Posterior cingulate gyrus (tissue), 11 donors: ENCODE results near the gene DOP1A.

Experiments used
- DNase-seq, 10 donors: peaks; one replicate each; pipeline versions ENCODE4 v3.0.0 to v3.0.0-alpha.2; 2020 to 2021; ENCODE audit warnings: mixed read lengths in 3 of 10
- intact Hi-C: fragments of 100-400 bp; cut with DNase I; formaldehyde crosslinking; loops from one replicate; pipeline ENCODE4 v1.15.1; 2023

The DOP1A gene

GRCh38 chr6:83069633-83070032 lies 2.2 kb downstream of the DOP1A start:
- intact Hi-C loops, result loop anchor here (5.0 kb wide), 2 partner anchors 123 to 443 kb away; partner anchors contain the start of genes PGM3, PRSS35 and RWDD2A
- DNase-seq, result no peak

DNA sequence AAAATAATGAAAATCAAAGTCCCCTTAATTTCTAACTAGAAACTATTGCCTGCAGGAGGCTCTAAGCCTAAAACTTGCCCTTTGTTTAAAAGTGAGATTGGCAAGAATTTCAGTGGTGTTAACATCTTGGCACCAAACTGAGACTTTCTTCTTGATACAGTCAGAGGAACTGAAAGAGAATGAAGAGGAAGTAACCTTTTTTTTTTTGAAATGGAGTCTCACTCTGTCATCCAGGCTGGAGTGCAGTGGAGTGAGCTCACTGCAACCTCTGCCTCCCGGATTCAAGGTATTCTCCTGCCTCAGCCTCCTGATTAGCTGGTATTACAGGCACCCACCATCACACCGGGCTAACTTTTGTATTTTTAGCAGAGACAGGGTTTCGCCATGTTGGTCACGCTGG lies 3.6 kb downstream of the DOP1A start:
- DNase-seq, result no peak
- intact Hi-C loops, result no loop called here

GRCh38 chr6:83071707-83072106 lies 4.2 kb downstream of the DOP1A start:
- no peak for DNase-seq
- intact Hi-C loops, result no loop called here

DNA sequence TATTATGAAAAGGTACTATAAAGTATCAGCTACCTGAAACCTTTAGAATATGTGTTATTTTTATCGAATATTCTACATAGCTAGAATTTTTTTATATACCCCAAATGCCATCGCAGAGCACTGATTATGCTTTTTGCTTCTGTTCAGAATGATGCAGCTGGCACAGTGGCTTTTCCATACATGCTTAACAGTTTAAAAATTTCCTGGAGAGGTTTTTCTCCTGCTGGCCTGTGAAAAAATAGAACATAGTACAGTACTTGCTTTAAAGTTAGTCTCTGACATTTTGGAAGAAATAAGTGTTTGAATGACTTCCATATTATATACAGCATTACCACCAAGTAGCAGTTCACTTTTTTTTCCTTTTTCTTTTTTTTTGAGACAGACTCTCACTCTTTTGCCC lies 5.3 kb downstream of the DOP1A start:
- DNase-seq, result no peak
- intact Hi-C loops, result no loop called here

DNA sequence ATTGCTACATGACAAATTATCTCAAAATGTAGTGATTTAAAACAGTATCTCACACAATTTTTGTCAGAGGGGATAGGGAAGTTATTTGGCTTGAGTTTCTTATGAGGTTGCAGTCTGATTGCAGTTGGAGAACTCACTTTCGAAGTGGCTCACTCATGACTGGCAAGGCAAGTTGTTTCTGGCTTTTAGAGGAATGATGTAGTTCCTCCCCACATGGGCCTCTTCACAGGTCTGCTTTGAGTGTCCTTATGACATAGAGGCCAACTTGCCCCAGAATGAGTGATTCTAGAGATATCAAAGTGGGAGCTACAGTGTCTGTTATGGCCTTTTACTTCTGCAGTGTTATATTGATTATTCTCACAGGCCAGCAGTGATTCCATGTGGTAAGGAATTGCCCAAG lies 6.1 kb downstream of the DOP1A start:
- intact Hi-C loops, result no loop called here
- DNase-seq, result no peak

- DNase-seq, result no peak
- intact Hi-C loops, result no loop called here
Measured at GRCh38 chr6:83083476-83083875, 16.0 kb downstream of the DOP1A start.

DNA sequence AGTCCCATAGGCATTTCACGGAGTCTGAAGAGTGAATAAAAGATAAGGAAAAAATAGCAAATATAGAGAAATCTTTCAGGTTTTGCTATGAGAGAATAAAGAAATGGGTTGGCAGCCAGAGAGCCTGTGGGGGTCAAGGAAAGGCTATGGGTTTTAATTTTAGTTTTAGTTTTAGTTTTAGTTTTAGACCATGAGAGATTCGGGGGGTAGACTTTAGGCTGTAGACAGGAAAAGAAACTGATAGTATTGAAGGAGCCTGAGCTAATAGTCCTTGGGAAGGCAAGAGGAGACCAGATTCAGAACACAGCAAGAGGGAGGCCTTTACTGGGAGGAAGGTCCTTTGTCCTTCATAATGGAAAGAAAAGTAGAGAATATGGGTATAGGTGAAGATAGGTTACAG lies 19.3 kb downstream of the DOP1A start:
- no peak for DNase-seq
- intact Hi-C loops, result no loop called here

GRCh38 chr6:83092756-83093399 lies 25.4 kb downstream of the DOP1A start:
- intact Hi-C loops, result no loop called here

DNA sequence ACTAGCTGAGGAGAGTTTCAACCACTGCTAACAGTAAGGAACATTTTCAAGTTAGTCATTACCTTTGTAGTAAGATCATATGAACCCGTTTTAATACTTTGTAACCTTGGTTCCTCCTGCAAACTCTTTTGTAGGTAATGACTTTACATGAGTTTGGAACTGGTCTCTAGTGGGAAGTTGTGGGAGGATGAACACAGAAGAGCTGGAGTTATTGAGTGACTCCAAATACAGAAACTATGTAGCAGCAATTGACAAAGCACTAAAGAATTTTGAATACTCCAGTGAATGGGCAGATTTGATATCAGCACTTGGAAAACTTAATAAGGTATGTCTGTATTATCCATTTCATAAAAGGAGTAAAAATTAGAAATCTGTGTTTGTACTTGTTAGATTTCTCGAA lies 29.3 kb downstream of the DOP1A start:
- intact Hi-C loops, result no loop called here
- DNase-seq, result no peak

More at GRCh38 chr6:83092756-83093399, 25.4 kb downstream of the DOP1A start:
- DNase-seq, result no peak

GRCh38 chr6:83097204-83097603 lies 29.7 kb downstream of the DOP1A start:
- no peak for DNase-seq
- intact Hi-C loops, result no loop called here

- intact Hi-C loops, result no loop called here
- no peak for DNase-seq
Measured at GRCh38 chr6:83097675-83098074, 30.2 kb downstream of the DOP1A start.

DNA sequence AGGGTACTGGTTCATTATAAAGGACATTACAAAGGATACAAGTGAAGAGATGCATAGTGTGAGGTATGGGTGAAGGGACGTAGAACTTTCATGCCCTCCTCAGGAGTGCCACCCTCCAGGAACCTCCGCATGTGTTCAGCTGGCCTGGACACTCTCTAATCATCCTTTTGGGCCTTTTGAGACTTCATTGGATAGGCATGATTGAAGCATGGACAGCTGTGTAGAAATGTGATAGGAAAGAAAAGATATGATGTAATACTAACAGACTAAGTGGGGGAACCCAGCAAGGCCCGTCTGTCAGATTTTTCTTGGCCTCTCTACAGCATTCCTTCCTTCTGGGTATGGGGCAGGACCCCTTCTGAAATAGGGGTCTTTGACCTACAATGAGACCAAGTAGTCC lies 31.1 kb downstream of the DOP1A start:
- no peak for DNase-seq
- intact Hi-C loops, result no loop called here

GRCh38 chr6:83108378-83108777 lies 40.9 kb downstream of the DOP1A start:
- no peak for DNase-seq
- intact Hi-C loops, result no loop called here

GRCh38 chr6:83113258-83113657 lies 45.8 kb downstream of the DOP1A start:
- intact Hi-C loops, result no loop called here
- DNase-seq, result no peak

DNA sequence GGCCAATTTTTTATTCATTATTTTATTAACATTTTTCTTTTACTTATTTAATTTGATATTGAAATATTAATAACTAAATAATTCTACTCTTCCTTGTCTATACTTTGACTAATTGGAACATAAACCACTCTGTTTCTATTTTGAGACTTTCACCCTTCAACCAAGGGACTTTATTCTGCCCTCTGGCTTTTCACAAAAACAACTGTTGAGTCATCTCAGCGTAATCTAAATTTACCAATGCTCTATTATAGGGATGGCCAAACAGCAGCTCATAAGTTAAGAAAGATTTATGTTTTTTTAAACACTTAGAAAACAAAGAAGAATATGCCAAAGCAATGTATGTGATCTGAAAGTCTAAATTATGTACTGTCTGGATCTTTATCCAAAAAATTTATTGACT lies 46.7 kb downstream of the DOP1A start:
- DNase-seq, result no peak
- intact Hi-C loops, result no loop called here

DNA sequence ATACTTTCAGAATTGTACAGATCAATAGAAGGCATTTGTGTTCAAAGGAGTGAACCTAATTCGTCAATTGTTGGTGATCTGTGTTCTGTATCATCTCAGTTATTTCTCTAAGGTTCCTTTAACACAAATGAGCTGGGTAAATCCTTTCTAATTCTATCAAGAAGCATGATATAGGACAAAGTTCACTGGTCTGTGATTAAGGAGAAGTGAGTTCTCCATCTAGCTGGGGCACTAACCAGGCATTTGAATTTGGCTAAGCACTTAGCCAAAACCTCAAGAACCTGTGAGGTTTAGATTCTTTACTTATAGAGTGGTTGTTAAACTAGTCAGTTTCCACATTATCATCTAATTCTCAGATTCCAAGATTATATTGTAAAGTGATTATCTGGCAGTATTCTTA lies 50.3 kb downstream of the DOP1A start:
- intact Hi-C loops, result no loop called here
- no peak for DNase-seq

DNA sequence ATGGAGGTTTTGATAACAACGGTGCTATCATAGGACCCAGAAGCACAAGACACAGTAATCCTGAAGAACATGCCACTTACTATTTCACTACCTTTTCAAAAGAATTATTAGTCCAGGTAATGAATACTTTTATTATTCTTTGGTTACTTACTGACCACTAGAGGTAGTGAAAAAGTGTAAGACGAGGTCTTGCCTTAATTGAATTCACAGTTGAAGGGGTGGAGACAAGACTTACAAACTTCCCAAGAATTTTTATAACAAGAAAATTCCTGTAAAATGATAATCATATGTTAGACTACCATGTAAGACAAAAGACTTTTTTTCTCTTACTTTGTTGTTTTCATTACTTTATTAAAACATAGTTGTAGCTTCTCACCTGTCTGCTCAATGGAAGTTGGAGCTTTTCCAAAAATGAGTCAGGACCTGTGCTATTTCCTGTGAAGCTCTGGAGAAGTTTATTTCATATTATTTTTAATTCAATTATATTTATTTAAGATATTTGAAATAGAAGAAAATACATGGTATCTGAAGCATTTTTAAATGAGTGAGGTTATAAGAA lies 52.4 kb downstream of the DOP1A start:
- intact Hi-C loops, result no loop called here

DNA sequence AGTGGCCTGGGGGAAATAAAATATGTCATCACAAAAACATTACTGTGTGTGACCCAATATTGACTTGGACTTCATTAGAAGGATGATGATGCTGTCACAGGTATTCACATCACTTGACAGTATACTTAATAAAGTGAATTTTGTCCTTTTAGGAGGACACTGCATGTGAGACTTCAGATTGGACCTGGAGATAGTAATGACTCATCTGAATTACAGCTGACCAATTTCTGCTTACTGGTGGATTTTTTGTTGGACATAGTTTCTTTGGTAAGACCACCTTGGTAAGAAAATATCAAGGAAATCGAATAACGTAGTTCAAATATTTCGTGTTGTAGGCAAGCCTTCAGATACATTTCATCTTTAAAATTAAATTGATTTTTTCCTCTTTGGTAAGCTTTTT lies 57.1 kb downstream of the DOP1A start:
- no peak for DNase-seq
- intact Hi-C loops, result no loop called here

More for the DNA sequence above, 52.4 kb downstream of the DOP1A start:
- no peak for DNase-seq

DNA sequence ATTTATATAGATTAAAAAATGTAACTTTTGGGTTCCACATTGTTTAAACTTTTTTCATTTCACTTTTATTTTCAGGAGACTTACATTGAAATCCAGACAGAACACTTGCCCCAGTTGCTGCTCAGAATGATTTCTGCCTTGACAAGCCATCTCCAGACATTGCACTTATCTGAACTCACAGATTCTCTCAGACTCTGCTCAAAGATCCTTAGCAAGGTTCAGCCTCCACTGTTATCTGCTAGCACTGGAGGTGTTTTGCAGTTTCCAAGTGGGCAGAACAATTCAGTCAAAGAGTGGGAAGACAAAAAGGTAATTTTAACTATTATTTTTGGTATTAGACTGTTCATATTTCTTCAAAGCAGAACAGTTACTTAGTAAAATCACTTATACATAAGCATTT lies 58.0 kb downstream of the DOP1A start:
- intact Hi-C loops, result no loop called here
- no peak for DNase-seq

GRCh38 chr6:83126223-83126622 lies 58.8 kb downstream of the DOP1A start:
- intact Hi-C loops, result no loop called here
- DNase-seq, result no peak

DNA sequence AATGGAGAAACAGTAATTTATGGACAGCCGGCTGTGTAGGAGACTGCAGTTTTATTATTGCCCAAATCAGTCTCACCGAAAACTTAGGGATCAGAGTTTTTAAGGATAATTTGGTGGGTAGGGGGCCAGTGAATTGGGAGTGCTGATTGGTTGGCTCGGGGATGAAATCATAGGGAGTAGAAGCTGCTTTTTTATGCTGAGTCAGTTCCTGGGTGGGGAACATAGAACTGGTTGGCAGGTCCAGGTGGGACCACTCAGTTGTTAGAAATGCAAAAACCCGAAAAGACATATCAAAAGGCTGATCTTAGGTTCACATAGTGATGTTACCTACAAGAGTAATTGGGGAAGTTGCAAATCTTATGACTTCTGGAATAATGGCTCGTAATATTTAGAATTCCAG lies 59.3 kb downstream of the DOP1A start:
- intact Hi-C loops, result no loop called here
- no peak for DNase-seq

DNA sequence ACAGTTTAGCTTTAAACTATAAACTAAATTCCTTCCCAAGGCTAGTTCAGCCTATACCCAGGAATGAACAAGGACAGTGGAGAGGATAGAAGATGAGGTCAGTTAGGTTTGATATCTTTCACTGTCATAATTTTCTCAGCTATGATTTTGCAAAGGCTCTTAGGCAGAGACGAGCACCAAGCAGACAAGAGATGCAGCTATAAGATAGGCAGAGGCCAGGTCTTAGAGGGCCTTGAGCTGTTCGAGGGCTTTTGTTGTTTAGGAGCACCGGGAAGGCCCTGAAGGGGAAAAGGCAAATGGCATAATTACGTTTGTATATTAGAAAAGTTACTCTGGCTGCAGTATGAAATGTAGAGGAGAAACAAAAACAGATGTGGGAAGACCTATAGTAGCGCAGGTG lies 59.8 kb downstream of the DOP1A start:
- DNase-seq, result no peak
- intact Hi-C loops, result no loop called here

- intact Hi-C loops, result no loop called here
- DNase-seq, result no peak
Measured at GRCh38 chr6:83127976-83128375, 60.5 kb downstream of the DOP1A start.
